ENCODE measurements around the gene C10orf90. TPM values are rescaled to one million over a fixed set of nuclear protein-coding genes. Genes with fewer than 3 reads are reported as not detected.

The C10orf90 gene
- total RNA-seq, 1 donor from 2014 or later = not detected

DNA sequence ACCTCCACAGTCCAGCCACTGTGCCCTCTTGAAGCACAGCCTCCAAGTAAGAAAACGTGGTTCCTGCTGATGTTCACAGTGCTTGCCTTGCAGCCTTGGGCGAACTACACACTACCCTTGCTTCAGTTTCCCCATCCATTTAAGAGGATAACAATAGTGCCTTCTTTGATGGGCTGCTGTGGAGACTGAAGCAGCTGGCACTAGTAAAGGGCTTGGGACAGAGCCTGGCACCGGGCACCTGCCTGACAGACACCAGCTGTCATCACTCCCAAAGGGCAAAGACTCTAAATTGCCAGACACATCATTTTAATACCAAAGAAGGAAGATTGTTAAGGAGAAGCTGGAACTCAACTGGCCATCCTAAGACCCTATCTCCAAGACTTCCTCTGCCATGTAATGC is 3.1 kb upstream of the C10orf90 start:
- no peaks in the 10 kb centered on the region for H3K9me3 ChIP-seq
- H3K27me3 ChIP-seq (ENCODE audit: low read depth) = no peaks in the 10 kb centered on the region
- H3K4me3 ChIP-seq = no peak overlapping the region
- no peak for DNase-seq
- H3K36me3 ChIP-seq = no peaks in the 10 kb centered on the region
- H3K27ac ChIP-seq = no peak overlapping the region
- no peaks in the 10 kb centered on the region for H3K4me1 ChIP-seq
- no peak for ATAC-seq
- intact Hi-C loops (cut with DNase I) = no loop called here
- TF ChIP-seq, protein P1, sequence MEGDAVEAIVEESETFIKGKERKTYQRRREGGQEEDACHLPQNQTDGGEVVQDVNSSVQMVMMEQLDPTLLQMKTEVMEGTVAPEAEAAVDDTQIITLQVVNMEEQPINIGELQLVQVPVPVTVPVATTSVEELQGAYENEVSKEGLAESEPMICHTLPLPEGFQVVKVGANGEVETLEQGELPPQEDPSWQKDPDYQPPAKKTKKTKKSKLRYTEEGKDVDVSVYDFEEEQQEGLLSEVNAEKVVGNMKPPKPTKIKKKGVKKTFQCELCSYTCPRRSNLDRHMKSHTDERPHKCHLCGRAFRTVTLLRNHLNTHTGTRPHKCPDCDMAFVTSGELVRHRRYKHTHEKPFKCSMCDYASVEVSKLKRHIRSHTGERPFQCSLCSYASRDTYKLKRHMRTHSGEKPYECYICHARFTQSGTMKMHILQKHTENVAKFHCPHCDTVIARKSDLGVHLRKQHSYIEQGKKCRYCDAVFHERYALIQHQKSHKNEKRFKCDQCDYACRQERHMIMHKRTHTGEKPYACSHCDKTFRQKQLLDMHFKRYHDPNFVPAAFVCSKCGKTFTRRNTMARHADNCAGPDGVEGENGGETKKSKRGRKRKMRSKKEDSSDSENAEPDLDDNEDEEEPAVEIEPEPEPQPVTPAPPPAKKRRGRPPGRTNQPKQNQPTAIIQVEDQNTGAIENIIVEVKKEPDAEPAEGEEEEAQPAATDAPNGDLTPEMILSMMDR (IDR thresholded peaks at IDR 0.05) = no peak

DNA sequence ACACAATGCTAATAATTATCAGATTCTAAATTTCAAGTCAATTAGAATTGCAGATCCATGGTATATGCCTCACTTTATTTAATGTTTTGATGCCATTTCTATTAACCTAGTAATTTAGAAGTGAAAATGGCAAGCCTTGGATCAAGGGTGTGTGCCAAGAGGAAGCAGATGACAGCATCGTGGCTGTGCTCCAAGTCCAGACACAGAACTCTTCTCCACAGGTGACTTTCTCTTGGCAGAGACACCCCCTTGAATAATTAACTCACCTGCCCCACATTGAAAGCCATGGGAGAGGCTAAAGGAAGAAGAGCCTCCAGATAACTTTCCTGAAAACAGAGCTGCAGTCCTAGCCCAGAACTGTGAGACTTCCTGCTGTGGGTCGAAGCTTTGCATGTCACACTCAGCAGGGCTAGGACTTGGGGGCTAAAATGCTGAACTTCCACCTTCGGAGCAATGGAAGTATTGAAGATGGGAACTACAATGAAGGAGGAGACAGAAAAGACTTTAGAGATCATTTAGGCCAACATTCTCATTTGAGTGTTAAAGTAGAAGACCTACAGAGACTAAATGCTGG is 996 bp upstream of the C10orf90 start:
- ATAC-seq (no peak), DNase-seq (no peak)
- H3K4me3 ChIP-seq = no peak overlapping the region
- TF ChIP-seq, protein P1 (IDR thresholded peaks at IDR 0.05) = no peak
- no peaks in the 10 kb centered on the region for H3K4me1 ChIP-seq
- intact Hi-C loops (cut with DNase I) = no loop called here
- no peaks in the 10 kb centered on the region for H3K36me3 ChIP-seq
- no peak overlapping the region for H3K27ac ChIP-seq
- no peaks in the 10 kb centered on the region for H3K27me3 ChIP-seq (ENCODE audit: low read depth)
- H3K9me3 ChIP-seq = no peaks in the 10 kb centered on the region

DNA sequence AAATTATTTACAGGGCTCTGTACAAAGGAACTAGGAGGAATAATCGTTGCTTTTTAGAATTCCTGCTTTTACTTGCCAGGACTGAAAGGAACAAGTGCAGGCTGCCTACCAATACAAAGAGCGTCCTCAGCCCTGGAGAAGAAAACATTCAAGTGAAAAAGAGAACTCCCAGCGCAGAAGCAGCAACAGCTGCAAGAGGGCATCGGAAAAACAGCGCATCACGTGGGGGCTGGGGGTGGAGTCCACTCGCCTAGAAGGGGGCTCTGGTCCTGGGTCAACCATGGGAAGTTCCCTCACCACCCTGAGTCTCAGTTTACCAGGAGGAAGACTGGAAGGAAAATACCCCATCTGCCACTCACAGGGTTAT is 385 bp upstream of the C10orf90 start:
- Histone ChIP-seq H3K4me1 (no peaks in the 10 kb centered on the region), H3K27ac (no peak overlapping the region), H3K9me3 (no peaks in the 10 kb centered on the region), H3K27me3 (ENCODE audit: low read depth) (no peaks in the 10 kb centered on the region), H3K36me3 (no peaks in the 10 kb centered on the region), H3K4me3 (no peak overlapping the region)
- no peak for ATAC-seq
- intact Hi-C loops (cut with DNase I) = no loop called here
- DNase-seq = no peak
- TF ChIP-seq, protein P1 (IDR thresholded peaks at IDR 0.05) = no peak

DNA sequence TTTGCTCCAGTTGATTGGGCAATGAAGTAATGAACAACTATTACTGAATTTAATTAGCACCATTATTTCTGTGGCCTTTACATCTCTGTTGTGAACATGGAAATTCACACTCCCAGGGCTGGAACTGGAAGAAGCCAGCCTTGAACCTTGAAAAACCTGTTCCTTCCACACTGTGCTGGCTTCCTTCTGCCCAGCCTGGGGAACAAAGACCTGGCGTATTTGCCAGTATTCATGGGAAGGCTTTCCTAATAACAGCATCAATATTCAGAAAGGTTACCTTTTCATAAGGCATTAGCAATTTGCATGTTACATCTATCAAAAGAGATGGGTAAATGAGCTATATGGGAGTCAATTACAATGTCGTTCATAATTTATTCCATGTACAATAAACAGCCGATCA is 1.3 kb downstream of the C10orf90 start:
- Histone ChIP-seq H3K36me3 (no peaks in the 10 kb centered on the region), H3K9me3 (no peaks in the 10 kb centered on the region), H3K4me3 (no peak overlapping the region), H3K4me1 (no peaks in the 10 kb centered on the region), H3K27me3 (ENCODE audit: low read depth) (no peaks in the 10 kb centered on the region), H3K27ac (no peak overlapping the region)
- ATAC-seq (no peak), DNase-seq (no peak)
- intact Hi-C loops (cut with DNase I) = no loop called here
- TF ChIP-seq, protein P1 (IDR thresholded peaks at IDR 0.05) = no peak

DNA sequence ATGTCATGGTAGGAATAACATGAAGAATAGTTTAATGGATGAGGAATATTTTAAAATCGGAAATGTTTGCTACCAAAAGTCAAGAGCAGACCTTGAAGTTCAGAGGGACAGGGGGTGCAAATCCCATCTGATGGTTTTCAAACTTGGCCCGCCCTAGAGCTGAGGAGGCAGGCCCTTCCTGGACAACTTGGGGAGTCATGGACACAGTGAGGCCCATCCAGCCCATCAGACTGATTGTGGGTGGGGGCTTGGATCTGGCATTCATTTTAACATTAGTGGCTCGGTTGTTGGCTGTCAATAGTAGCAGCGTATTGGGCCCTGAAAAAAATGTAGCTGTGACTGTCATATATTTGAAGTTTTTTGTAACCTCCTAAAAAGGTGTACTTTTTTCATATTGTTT is 2.0 kb downstream of the C10orf90 start:
- intact Hi-C loops (cut with DNase I) = no loop called here

More for the DNA sequence above, 2.0 kb downstream of the C10orf90 start:
- Histone ChIP-seq H3K27ac (no peak overlapping the region), H3K27me3 (ENCODE audit: low read depth) (no peaks in the 10 kb centered on the region), H3K4me1 (no peaks in the 10 kb centered on the region), H3K9me3 (no peaks in the 10 kb centered on the region), H3K36me3 (no peaks in the 10 kb centered on the region), H3K4me3 (no peak overlapping the region)
- TF ChIP-seq, protein P1 (IDR thresholded peaks at IDR 0.05) = no peak
- no peak for DNase-seq
- no peak for ATAC-seq

Measured in lower lobe of right lung (tissue), 2 donors.